Ishikawa (cell line): ENCODE measurements around the gene SERTM2.

Experiments
- CEBPB ChIP-seq: IDR thresholded peaks from 2 replicates; pipeline ENCODE4 v1.6.1; 2012
- CREB1 ChIP-seq: IDR thresholded peaks from 2 replicates; pipeline ENCODE4 v1.6.1; 2012; ENCODE audit warnings: low read depth
- EGR1 ChIP-seq: IDR thresholded peaks from 2 replicates; pipeline ENCODE4 v1.6.1; 2012
- EP300 ChIP-seq: IDR thresholded peaks from 2 replicates; pipeline ENCODE4 v1.6.1; 2012; ENCODE audit warnings: borderline replicate concordance
- FOXM1 ChIP-seq: IDR thresholded peaks from 2 replicates; pipeline ENCODE4 v1.6.1; 2012; ENCODE audit warnings: low read depth, borderline replicate concordance
- NFIC ChIP-seq: IDR thresholded peaks from 2 replicates; pipeline ENCODE4 v1.6.1; 2012
- RAD21 ChIP-seq: IDR thresholded peaks from 2 replicates; pipeline ENCODE4 v1.6.1; 2012; ENCODE audit warnings: low read depth
- TAF1 ChIP-seq: IDR thresholded peaks from 2 replicates; pipeline ENCODE4 v1.6.1; 2012; ENCODE audit warnings: low read depth, mild to moderate bottlenecking
- TCF12 ChIP-seq: IDR thresholded peaks from 2 replicates; pipeline ENCODE4 v1.6.1; 2012; ENCODE audit warnings: low read depth
- TEAD4 ChIP-seq: IDR thresholded peaks from 2 replicates; pipeline ENCODE4 v1.6.1; 2012
- YY1 ChIP-seq: IDR thresholded peaks from 2 replicates; pipeline ENCODE4 v1.6.1; 2012; ENCODE audit warnings: low read depth
- ZBTB7A ChIP-seq: IDR thresholded peaks from 2 replicates; pipeline ENCODE4 v1.6.1; 2012; ENCODE audit warnings: low read depth
- TF ChIP-seq, protein P1 (sequence below): IDR thresholded peaks from 2 replicates; pipeline ENCODE4 v1.6.1; 2012
- TF ChIP-seq, protein P2 (sequence below): IDR thresholded peaks from 2 replicates; pipeline ENCODE4 v1.6.1; 2012
- TF ChIP-seq, protein P3 (sequence below): IDR thresholded peaks from 2 replicates; pipeline ENCODE4 v1.6.1; 2012; ENCODE audit warnings: low read depth, mild to moderate bottlenecking

The SERTM2 gene

DNA sequence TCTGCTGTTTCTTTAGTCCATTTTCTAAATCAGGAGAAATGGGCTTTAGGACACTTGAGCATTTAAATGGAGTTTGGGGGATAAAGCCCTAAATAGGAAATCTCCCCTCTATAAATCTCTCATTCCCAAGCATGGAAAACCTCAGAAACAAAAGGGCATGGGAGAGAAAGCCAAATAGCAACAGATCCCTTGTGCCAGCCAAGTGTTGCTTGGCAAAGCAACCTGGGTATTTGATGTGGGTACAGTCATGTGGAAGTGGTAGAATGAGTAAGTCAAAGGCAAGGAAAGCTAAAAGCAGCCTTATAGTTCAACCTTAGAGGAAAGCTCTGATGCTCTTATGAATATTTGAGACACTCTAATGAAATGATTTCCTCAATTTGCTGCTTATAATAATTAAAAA is 29.5 kb upstream of the SERTM2 start:
- TF ChIP-seq CREB1 (no peak), TCF12 (no peak), TAF1 (no peak), NFIC (no peak), YY1 (no peak), ZBTB7A (no peak), RAD21 (no peak), TEAD4 (no peak), CEBPB (no peak), EGR1 (no peak), FOXM1 (no peak), EP300 (no peak)
- TF ChIP-seq, protein P1, sequence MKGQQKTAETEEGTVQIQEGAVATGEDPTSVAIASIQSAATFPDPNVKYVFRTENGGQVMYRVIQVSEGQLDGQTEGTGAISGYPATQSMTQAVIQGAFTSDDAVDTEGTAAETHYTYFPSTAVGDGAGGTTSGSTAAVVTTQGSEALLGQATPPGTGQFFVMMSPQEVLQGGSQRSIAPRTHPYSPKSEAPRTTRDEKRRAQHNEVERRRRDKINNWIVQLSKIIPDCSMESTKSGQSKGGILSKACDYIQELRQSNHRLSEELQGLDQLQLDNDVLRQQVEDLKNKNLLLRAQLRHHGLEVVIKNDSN = no peak
- TF ChIP-seq, protein P2, sequence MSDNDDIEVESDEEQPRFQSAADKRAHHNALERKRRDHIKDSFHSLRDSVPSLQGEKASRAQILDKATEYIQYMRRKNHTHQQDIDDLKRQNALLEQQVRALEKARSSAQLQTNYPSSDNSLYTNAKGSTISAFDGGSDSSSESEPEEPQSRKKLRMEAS = no peak
- TF ChIP-seq, protein P3, sequence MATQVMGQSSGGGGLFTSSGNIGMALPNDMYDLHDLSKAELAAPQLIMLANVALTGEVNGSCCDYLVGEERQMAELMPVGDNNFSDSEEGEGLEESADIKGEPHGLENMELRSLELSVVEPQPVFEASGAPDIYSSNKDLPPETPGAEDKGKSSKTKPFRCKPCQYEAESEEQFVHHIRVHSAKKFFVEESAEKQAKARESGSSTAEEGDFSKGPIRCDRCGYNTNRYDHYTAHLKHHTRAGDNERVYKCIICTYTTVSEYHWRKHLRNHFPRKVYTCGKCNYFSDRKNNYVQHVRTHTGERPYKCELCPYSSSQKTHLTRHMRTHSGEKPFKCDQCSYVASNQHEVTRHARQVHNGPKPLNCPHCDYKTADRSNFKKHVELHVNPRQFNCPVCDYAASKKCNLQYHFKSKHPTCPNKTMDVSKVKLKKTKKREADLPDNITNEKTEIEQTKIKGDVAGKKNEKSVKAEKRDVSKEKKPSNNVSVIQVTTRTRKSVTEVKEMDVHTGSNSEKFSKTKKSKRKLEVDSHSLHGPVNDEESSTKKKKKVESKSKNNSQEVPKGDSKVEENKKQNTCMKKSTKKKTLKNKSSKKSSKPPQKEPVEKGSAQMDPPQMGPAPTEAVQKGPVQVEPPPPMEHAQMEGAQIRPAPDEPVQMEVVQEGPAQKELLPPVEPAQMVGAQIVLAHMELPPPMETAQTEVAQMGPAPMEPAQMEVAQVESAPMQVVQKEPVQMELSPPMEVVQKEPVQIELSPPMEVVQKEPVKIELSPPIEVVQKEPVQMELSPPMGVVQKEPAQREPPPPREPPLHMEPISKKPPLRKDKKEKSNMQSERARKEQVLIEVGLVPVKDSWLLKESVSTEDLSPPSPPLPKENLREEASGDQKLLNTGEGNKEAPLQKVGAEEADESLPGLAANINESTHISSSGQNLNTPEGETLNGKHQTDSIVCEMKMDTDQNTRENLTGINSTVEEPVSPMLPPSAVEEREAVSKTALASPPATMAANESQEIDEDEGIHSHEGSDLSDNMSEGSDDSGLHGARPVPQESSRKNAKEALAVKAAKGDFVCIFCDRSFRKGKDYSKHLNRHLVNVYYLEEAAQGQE = no peak

DNA sequence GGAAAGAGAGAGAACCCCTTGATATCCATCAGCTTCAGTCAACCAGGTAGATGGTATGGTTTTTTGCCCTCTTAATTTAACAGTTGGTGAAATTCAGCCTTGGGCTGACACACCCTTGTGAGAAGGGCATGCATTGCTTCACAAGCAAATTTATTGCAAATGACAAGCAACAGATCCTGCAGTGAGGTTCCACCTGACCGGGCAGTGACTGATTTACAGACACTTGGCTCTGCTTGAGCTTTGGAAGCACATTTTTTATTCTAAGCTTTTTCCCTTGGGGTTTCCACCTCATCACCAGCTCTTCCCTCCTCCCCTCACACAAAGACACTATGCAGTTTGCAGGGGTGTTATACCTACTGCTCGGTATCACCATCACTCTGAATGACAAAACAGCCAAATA is 28.3 kb upstream of the SERTM2 start:
- TF ChIP-seq EGR1 (no peak), CEBPB (peak; percentile 35; the same call in 1 of the 2 replicates), ZBTB7A (no peak), EP300 (no peak)

DNA sequence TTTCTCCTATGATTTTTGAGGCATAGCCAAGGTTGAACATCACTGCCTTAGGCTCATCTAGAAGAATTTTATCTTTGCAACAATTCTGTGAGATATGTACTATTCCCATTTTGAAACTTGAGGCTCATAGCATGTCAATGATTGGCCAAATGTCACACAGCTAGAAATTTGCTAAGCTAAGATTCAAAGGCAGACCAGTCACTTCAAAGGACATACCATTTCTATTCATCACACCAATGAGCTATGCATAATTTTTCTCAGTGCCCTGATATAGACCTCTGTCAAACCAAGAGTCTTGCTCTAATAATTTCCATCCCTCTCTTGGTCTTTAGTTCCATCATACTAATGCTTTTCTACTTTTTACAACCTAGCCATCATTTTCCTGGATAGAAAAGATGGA is 27.6 kb upstream of the SERTM2 start:
- TF ChIP-seq RAD21 = no peak
- TF ChIP-seq, protein P2 = no peak

DNA sequence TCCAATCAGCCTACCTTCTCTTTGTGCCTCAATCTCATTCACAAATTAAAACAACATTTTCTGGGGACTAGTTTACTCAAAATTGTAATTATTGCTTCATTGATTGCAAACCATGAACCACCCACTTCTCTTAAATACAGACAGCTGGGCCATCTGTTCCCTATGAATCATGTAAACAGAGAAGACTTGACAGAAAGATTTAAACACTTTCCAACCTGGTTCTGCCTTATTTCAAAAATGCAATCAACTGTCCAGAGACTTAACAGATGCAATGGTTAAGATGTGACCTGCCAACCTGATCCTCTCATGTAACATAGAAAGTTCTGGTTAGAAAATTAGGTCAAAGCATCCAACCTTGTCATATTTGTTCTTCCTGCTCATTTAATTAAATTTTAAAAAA is 20.8 kb upstream of the SERTM2 start:
- TF ChIP-seq RAD21 (no peak), TEAD4 (no peak), CREB1 (no peak), TCF12 (no peak), TAF1 (no peak), NFIC (no peak), ZBTB7A (no peak), CEBPB (no peak), FOXM1 (no peak), EGR1 (no peak), EP300 (no peak), YY1 (no peak)
- TF ChIP-seq, protein P3 = no peak
- TF ChIP-seq, protein P1 = no peak
- TF ChIP-seq, protein P2 = no peak

DNA sequence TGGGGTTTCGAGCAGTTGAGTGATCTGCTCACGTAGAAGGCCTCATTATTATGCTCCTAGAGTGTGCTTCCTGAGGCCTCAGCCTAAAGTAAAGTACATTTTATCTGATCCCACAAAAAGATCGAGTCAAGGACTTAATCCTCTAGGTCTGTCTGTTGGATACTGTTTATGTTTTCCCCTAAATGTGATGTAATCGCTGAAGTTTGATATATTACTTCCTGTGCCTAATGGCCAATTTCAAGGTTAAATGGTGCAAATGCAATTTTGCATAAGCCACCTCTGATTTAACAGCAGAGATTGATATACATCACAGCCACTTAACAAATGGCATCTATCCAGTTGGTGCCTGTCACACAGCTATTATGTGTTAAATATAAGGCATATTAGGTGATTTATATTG is 19.4 kb upstream of the SERTM2 start:
- TF ChIP-seq, protein P2 = no peak
- TF ChIP-seq RAD21 (no peak), NFIC (no peak)

DNA sequence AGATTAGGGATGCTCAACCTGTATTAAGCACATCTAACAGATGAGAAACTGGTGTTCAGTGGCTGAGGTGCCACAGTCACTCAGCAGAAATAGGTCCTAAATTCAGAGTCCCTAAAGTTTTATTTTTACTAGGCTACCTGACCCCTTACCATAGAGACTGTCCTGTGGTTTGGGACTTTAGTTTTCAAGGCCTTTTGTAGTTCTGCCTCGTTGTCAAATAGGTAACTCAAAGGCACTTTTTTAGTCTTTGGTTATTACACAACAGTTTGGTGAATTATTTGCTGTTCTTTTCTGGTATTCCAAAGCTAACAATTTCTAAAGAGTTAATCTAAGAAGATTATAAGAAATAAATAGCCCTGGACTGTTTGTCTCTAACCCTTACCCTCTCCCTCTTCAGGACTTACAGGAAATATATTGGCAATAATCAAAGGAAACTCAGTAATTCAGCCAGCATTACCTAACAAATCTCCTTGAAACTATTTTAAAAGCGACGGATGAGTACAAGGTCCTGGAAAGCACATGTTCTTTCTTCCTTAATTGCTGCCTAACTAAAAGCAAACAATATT is 12.8 kb upstream of the SERTM2 start:
- TF ChIP-seq, protein P3 = no peak
- TF ChIP-seq EP300 (no peak), TCF12 (no peak)
